Measurements from ENCODE around the gene SASH1. TPM values are rescaled to one million over a fixed set of nuclear protein-coding genes. Genes with fewer than 3 reads are reported as not detected.

The SASH1 gene
- total RNA-seq, 1 experiment from 2014 or later = 11.7 TPM

DNA sequence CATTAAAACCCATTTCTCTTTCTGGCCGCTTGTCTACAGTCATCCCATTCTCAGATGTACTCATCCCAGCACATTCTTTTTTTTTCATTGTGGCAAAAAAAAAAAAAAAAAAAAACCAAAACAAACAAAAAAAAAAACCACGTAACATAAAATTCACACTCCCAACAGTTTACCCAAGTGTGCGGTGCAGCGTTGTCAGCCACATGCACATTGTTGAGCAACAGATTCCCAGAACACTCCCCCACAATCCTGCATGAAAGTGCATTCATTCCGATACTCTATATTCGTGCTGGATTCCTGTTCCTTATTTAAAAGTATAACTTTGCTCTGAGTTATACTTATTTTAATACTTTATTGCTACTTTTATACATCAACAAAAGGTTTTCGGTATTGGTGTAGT, 96.0 kb downstream of the SASH1 start:
- H3K4me1 ChIP-seq (ENCODE audit: control insufficient read depth in 1 of 2, insufficient read depth in 2 of 2, low read length in 2 of 2) = peaks cover 18 to 23% of the 10 kb centered on the region in 2 experiments
- no peak overlapping the region for H3K9ac ChIP-seq (ENCODE audit: low read length)
- ChIA-PET RAD21 (ENCODE audit: low non-redundant PET in 1 of 2, low total read pairs in 2 of 2, uncharacterized antibody in 2 of 2, unreplicated experiment in 2 of 2) (interaction anchor here in 1 of 2 experiments (0.5 kb wide), 1 partner anchor 1126 kb away, joined by 3 read pairs; no protein-coding TSS in a partner anchor), CTCF (no interaction called here), POLR2A (no interaction called here)
- no peaks in the 10 kb centered on the region for H3K36me3 ChIP-seq (ENCODE audit: control insufficient read depth in 1 of 2, insufficient read depth in 2 of 2, low read length in 2 of 2)
- DNase-seq (ENCODE audit: low read depth, low spot score) = no peak
- H3K9me3 ChIP-seq (ENCODE audit: control insufficient read depth in 1 of 2, insufficient read depth in 1 of 2, low read depth in 1 of 2, low read length in 2 of 2) = no peaks in the 10 kb centered on the region
- no peak overlapping the region for H3K4me3 ChIP-seq (replicated peaks in 1 of 2; ENCODE audit: low read depth in 1 of 2, low read length in 2 of 2)
- no peaks in the 10 kb centered on the region for H4K20me1 ChIP-seq (ENCODE audit: insufficient read depth)
- TF ChIP-seq SP1 (IDR thresholded peaks at IDR 0.05; ENCODE audit: low read depth) (no peak), POLR2A (IDR thresholded peaks at IDR 0.05; ENCODE audit: borderline replicate concordance, extremely low read depth, insufficient read depth, insufficient read length) (no peak), EZH2phosphoT487 (IDR thresholded peaks at IDR 0.05; ENCODE audit: borderline replicate concordance) (no peak), FOSL1 (IDR thresholded peaks at IDR 0.05; ENCODE audit: low read depth) (no peak), CTCF (IDR thresholded peaks at IDR 0.05 in 2 of 3, conservative IDR thresholded peaks at IDR 0.05 in 1 of 3; ENCODE audit: borderline replicate concordance in 1 of 3, insufficient read depth in 1 of 3, low read depth in 2 of 3, low read length in 2 of 3) (no peak), REST (IDR thresholded peaks at IDR 0.05; ENCODE audit: low read depth) (no peak), POLR2AphosphoS5 (IDR thresholded peaks at IDR 0.05; ENCODE audit: low read depth, low read length) (no peak), JUND (IDR thresholded peaks at IDR 0.05) (no peak), TCF7L2 (IDR thresholded peaks at IDR 0.05; ENCODE audit: borderline replicate concordance, extremely low read depth, insufficient read depth, insufficient read length) (no peak), SIN3A (IDR thresholded peaks at IDR 0.05; ENCODE audit: low read depth) (no peak), ELF1 (IDR thresholded peaks at IDR 0.05; ENCODE audit: borderline replicate concordance, low read depth) (no peak), RAD21 (IDR thresholded peaks at IDR 0.05; ENCODE audit: low read depth) (no peak), EZH2 (IDR thresholded peaks at IDR 0.05) (no peak), SRF (IDR thresholded peaks at IDR 0.05; ENCODE audit: low read depth) (no peak), YY1 (IDR thresholded peaks at IDR 0.05; ENCODE audit: extremely low read depth, insufficient replicate concordance, low read depth, low read length) (no peak), ZNF274 (IDR thresholded peaks at IDR 0.05; ENCODE audit: low read depth, low read length) (no peak), ZFX (IDR thresholded peaks at IDR 0.05) (no peak), CBX3 (IDR thresholded peaks at IDR 0.05; ENCODE audit: low read depth) (no peak)
- TF ChIP-seq, protein P1, sequence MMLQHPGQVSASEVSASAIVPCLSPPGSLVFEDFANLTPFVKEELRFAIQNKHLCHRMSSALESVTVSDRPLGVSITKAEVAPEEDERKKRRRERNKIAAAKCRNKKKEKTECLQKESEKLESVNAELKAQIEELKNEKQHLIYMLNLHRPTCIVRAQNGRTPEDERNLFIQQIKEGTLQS (IDR thresholded peaks at IDR 0.05) = no peak
- TF ChIP-seq, protein P2, sequence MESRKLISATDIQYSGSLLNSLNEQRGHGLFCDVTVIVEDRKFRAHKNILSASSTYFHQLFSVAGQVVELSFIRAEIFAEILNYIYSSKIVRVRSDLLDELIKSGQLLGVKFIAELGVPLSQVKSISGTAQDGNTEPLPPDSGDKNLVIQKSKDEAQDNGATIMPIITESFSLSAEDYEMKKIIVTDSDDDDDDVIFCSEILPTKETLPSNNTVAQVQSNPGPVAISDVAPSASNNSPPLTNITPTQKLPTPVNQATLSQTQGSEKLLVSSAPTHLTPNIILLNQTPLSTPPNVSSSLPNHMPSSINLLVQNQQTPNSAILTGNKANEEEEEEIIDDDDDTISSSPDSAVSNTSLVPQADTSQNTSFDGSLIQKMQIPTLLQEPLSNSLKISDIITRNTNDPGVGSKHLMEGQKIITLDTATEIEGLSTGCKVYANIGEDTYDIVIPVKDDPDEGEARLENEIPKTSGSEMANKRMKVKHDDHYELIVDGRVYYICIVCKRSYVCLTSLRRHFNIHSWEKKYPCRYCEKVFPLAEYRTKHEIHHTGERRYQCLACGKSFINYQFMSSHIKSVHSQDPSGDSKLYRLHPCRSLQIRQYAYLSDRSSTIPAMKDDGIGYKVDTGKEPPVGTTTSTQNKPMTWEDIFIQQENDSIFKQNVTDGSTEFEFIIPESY (IDR thresholded peaks at IDR 0.05; ENCODE audit: extremely low read depth, insufficient replicate concordance, low read length) = no peak
- no peak overlapping the region for H2AFZ ChIP-seq (ENCODE audit: low read depth, low read length, poor library complexity, severe bottlenecking)
- no TSS peak for BruUV-seq (replicated peaks)
- no peaks in the 10 kb centered on the region for H3K9me2 ChIP-seq (ENCODE audit: insufficient read depth)
- no peak for ATAC-seq
- no peaks in the 10 kb centered on the region for H3K79me2 ChIP-seq (ENCODE audit: insufficient read depth, low read length)
- H3K27me3 ChIP-seq (ENCODE audit: insufficient read depth, low read length) = no peaks in the 10 kb centered on the region
- H3K4me2 ChIP-seq (ENCODE audit: low read length) = no peak overlapping the region
- intact Hi-C loops (cut with micrococcal nuclease) = no loop called here
- H3K27ac ChIP-seq (ENCODE audit: low read depth, low read length) = no peak overlapping the region
